Measurements from ENCODE around the gene USP34. TPM values are rescaled to one million over a fixed set of nuclear protein-coding genes. Genes with fewer than 3 reads are reported as not detected.

Gene USP34
- total RNA-seq, 1 donor from 2014 or later, result 83.2 TPM

DNA sequence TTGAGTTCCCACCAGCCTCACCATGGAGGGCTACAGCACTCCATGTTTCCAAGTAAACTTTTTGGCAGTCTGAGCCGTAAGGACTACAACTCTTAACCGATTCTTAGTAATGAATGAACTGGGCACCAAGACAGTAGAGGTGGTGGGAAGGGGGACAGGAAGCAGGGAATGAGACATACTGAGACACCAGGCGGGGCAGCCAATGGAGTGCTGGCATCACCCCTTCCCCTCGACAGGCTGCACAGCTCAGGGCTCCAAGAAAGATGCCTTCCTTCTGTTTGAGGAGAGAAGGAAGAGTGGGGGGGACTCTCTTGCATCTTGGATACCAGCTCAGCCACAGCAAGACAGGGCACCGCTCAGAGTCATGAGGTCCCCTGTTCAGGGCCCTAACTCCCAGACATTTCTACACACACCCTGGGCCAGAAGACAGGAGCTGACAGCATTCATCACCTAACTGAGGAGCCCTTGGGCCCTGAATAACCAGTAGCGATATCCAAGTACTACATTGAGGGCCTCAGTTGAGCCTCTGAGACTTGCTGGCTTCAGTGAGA is 45.2 kb downstream of the USP34 start:
- TF ChIP-seq, protein P1, sequence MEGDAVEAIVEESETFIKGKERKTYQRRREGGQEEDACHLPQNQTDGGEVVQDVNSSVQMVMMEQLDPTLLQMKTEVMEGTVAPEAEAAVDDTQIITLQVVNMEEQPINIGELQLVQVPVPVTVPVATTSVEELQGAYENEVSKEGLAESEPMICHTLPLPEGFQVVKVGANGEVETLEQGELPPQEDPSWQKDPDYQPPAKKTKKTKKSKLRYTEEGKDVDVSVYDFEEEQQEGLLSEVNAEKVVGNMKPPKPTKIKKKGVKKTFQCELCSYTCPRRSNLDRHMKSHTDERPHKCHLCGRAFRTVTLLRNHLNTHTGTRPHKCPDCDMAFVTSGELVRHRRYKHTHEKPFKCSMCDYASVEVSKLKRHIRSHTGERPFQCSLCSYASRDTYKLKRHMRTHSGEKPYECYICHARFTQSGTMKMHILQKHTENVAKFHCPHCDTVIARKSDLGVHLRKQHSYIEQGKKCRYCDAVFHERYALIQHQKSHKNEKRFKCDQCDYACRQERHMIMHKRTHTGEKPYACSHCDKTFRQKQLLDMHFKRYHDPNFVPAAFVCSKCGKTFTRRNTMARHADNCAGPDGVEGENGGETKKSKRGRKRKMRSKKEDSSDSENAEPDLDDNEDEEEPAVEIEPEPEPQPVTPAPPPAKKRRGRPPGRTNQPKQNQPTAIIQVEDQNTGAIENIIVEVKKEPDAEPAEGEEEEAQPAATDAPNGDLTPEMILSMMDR (IDR thresholded peaks at IDR 0.05; ENCODE audit: insufficient read depth, low read length, severe bottlenecking), result no peak
- no peaks in the 10 kb centered on the region for H3K36me3 ChIP-seq (ENCODE audit: control insufficient read depth, insufficient read depth, low read length)
- no peak for DNase-seq (ENCODE audit: low read depth)
- no peak overlapping the region for H3K4me3 ChIP-seq (ENCODE audit: low read depth, low read length)
- no peak for FAIRE-seq
- H3K27me3 ChIP-seq (ENCODE audit: control insufficient read depth, insufficient read depth, low read length), result no peaks in the 10 kb centered on the region

- no peaks in the 10 kb centered on the region for H3K27me3 ChIP-seq (ENCODE audit: control insufficient read depth, insufficient read depth, low read length)
- no peaks in the 10 kb centered on the region for H3K36me3 ChIP-seq (ENCODE audit: control insufficient read depth, insufficient read depth, low read length)
- no peak overlapping the region for H3K4me3 ChIP-seq (ENCODE audit: low read depth, low read length)
- DNase-seq (ENCODE audit: low read depth) (peak; percentile 82), FAIRE-seq (no peak)
- TF ChIP-seq, protein P1 (IDR thresholded peaks at IDR 0.05; ENCODE audit: insufficient read depth, low read length, severe bottlenecking), result no peak
Observed at GRCh38 chr2:61423714-61424113, 47.2 kb downstream of the USP34 start.

GRCh38 chr2:61421611-61422010 is 49.3 kb downstream of the USP34 start:
- FAIRE-seq (no peak), DNase-seq (ENCODE audit: low read depth) (no peak)
- Histone ChIP-seq H3K36me3 (ENCODE audit: control insufficient read depth, insufficient read depth, low read length) (peaks cover 1% of the 10 kb centered on the region), H3K4me3 (ENCODE audit: low read depth, low read length) (no peak overlapping the region), H3K27me3 (ENCODE audit: control insufficient read depth, insufficient read depth, low read length) (no peaks in the 10 kb centered on the region)
- TF ChIP-seq, protein P1 (IDR thresholded peaks at IDR 0.05; ENCODE audit: insufficient read depth, low read length, severe bottlenecking), result no peak

- FAIRE-seq, result no peak
- TF ChIP-seq, protein P1 (IDR thresholded peaks at IDR 0.05; ENCODE audit: insufficient read depth, low read length, severe bottlenecking), result no peak
- no peak for DNase-seq (ENCODE audit: low read depth)
Observed at GRCh38 chr2:61420991-61421544, 49.8 kb downstream of the USP34 start.

GRCh38 chr2:61419570-61419969 is 51.3 kb downstream of the USP34 start:
- TF ChIP-seq, protein P1 (IDR thresholded peaks at IDR 0.05; ENCODE audit: insufficient read depth, low read length, severe bottlenecking), result no peak
- Histone ChIP-seq H3K27me3 (ENCODE audit: control insufficient read depth, insufficient read depth, low read length) (no peaks in the 10 kb centered on the region), H3K4me3 (ENCODE audit: low read depth, low read length) (no peak overlapping the region), H3K36me3 (ENCODE audit: control insufficient read depth, insufficient read depth, low read length) (peaks cover 1% of the 10 kb centered on the region)
- DNase-seq (ENCODE audit: low read depth) (peak; percentile 55), FAIRE-seq (no peak)

More at GRCh38 chr2:61420991-61421544, 49.8 kb downstream of the USP34 start:
- no peaks in the 10 kb centered on the region for H3K27me3 ChIP-seq (ENCODE audit: control insufficient read depth, insufficient read depth, low read length)
- H3K36me3 ChIP-seq (ENCODE audit: control insufficient read depth, insufficient read depth, low read length), result peaks cover 1% of the 10 kb centered on the region
- no peak overlapping the region for H3K4me3 ChIP-seq (ENCODE audit: low read depth, low read length)

GRCh38 chr2:61419129-61419528 is 51.8 kb downstream of the USP34 start:
- TF ChIP-seq, protein P1 (IDR thresholded peaks at IDR 0.05; ENCODE audit: insufficient read depth, low read length, severe bottlenecking), result no peak
- Histone ChIP-seq H3K4me3 (ENCODE audit: low read depth, low read length) (no peak overlapping the region), H3K36me3 (ENCODE audit: control insufficient read depth, insufficient read depth, low read length) (peaks cover 1% of the 10 kb centered on the region), H3K27me3 (ENCODE audit: control insufficient read depth, insufficient read depth, low read length) (no peaks in the 10 kb centered on the region)
- DNase-seq (ENCODE audit: low read depth), result no peak
- FAIRE-seq, result no peak
